HG02938 (cell line): ENCODE results near the gene MEAK7.

Source experiments
- ATAC-seq: cut with Tn5 transposase; IDR thresholded peaks from one replicate; pipeline ENCODE4 v1.9.1; 2021; ENCODE audit warnings: mild to moderate bottlenecking, moderate library complexity; ENCODE audit not compliant: unreplicated experiment

The MEAK7 gene

DNA sequence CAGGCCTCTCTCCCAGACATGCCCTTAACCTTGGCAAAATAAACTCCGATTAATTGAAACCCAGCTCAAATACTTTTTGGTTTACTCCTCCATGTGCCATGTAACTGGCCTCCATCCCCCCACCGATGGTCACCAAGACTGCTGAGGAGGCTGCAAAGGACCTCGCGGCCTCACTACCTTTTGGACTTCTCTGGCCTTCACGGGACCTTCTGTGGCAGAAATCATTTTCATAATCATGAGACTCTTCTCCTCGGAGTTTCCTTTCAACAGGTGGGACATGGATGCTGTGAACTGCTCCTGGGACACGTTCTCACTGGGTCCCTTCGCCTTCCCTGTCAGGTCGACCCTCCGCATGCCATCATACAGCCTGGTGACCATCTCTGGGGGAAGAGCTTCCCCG, 9.0 kb downstream of the MEAK7 start:
- no peak for ATAC-seq

DNA sequence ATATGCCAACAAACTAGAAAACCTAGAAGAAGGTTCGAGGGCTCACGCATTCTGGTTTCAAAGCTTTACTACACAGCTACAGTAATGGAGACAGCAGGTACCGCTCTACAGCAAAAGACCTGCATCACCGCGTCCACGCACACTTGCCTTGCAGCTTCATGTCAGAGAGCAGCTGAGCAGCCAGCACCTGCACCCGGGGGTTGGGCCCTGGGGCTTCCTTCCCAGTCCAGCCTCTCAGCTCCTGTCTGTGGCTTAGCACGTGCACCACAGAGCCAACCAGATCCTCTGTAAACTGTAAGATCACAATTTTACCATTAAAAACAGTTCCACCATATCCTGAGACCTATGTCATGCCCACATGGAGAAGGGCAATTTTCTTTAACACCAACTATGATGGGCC, 15.3 kb downstream of the MEAK7 start:
- no peak for ATAC-seq

DNA sequence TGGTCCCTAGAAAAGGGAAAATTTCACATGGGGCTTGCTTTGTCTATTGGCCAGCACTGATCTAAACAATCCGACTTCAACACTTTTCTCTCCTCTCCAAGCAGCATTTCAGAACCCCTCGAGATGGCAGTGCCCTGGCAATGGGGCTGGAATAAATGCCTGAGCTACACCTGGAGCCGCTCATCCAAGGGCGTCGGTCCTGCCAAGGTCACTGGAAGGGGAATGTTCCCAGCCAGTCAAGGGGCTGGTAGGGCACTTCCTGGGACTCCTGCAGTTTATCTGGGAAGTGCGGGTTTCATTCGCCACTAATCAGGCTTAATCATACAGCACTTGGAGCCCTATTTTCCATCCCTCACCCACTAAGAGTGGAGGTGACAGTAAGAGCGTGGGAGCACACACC, 17.1 kb downstream of the MEAK7 start:
- no peak for ATAC-seq

DNA sequence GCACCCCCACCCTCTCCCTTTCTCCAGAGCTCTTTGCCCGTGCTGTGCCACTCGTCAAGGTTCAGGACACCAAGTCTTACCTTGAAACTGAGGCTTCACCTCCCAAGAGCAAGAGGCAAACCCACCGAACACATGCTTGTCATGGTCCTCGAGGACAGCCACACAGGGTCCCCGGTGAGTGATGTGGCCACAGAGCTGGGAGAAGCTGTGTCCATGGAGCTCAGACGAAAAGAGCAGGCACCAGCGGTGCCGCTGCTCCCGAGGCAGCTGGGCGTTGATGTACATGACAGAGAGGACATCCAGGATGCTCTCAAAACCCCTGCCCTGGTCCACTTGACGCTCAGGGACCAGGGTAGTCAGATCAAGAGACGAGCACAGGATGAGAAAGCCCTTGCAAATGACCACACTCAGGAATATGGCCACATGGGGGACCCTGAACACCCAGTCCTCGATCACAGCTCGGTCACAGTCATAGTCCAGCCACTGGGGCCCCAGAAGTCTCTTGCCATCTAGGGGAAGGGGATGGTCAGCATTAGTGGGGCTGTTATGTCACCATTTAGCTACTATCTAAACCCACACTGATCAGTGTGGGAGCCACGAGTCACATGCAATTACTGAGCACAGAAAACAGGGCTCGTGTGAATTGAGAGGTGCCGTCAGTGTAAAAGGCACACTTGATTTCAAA, 17.8 kb downstream of the MEAK7 start:
- ATAC-seq, result no peak

DNA sequence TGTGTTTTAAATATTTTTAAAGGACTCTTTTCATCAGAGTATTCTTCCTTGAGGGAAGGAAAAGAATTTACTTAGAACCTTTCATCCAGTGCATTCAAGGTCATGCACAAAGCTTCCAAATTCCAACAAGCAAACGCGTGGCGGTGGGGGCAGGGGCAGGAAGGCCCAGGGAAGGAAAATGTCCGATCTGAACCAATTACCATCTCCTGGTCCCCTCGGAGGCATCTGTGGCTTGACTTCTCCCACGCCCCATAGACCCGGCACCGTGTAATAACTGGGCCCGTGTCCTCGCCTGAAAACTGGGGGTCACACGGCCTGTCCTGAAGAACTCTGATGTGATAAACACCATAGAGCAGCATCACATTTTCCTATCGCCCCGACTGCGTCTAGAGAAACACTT, 18.3 kb downstream of the MEAK7 start:
- ATAC-seq, result no peak

DNA sequence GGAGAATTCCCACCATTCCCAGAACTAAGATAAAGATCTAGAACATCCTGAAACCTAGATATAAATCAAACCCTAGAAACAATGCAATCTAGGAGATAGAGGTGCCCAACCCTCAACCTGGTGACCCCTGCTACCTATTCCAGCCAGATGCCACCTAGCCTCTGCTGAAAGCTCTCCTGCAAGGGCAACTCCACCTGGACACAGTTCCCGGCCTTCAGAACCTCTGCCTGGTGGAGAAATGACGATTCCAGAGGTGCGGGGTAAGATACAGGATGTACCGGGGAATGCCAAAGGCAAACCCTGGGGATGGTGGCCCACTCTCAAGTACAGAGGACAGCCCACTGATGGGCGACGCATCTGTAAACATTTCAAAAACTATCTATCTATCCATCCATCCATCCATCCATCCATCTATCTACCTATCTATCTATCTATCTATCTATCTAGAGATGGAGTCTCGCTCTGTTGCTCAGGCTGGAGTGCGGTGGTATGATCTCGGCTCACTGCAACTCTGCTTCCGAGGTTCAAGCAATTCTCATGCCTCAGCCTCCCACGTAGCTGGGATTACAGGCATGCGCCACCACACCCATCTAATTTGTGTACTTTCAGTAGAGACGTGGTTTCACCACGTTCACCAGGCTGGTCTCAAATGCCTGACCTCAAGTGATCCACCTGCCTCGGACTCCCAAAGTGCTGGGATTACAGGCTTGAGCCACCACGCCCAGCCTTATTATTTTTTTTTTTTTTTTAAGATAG, 19.0 kb downstream of the MEAK7 start:
- ATAC-seq, result no peak

DNA sequence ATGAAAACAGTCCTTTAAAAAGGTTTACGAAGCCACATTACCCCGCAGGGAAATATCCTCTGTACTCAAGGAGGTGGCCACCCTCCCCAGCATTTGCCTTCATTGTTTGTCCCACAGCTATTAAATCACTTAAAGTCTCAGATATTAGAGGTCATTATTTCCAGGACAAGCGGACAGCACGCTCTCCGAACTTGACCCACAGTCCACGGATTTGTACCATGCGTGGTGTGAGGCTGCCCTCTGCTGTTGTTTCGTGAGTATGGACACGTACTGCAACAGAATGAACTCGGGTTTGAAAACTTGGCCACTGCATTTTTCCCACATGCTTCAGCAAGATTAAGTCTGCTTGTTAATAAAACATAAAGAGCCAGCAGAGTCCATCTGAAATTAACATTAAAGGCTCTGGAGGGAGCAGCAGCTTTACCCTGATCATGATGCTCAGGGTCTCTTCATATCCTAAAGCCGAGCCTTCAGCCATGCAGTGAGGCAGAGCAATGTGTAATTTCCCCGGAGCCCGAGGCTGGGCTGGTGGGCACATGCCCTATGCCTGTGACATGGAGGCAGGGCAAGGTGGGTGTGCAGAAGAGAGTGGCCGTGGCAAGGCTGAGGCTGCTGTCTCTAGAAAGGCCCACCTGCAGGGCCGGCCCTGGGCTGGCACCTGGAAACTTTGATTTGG, 19.7 kb downstream of the MEAK7 start:
- ATAC-seq, result no peak

DNA sequence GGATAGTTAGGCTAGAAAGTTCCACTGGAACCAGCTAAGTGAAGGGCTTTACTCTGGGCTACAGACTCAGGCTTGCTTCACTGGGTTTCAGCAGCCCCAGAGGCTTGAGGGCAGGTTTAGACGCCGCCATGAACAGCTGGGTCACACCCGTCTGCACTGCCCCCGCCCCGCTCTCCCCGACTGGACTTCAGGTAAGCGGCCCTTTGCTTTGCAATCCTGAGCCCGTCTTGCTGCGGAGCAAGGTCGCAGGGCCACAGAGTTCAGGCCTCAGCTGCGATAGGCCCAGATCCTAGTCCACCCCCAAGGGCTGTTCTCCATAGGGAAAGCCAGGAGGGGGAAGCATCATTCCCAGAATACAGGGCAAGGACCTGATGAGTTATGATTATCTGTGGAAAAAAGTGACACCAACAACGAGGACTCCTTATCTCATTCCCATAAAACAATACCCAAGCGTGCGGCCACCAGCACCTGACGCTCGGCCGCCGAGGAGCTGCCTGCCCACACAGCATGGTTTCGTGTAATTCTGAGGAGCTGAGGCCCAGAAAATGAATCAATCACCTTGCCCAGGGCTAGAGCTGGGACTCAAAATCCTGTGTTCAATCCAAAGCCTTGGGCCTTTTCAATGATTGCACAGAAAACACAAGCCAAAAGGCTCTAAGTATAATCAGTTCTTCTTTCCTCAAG, 20.4 kb downstream of the MEAK7 start:
- ATAC-seq, result no peak

GRCh38 chr16:84482951-84483881, 21.2 kb downstream of the MEAK7 start:
- no peak for ATAC-seq

DNA sequence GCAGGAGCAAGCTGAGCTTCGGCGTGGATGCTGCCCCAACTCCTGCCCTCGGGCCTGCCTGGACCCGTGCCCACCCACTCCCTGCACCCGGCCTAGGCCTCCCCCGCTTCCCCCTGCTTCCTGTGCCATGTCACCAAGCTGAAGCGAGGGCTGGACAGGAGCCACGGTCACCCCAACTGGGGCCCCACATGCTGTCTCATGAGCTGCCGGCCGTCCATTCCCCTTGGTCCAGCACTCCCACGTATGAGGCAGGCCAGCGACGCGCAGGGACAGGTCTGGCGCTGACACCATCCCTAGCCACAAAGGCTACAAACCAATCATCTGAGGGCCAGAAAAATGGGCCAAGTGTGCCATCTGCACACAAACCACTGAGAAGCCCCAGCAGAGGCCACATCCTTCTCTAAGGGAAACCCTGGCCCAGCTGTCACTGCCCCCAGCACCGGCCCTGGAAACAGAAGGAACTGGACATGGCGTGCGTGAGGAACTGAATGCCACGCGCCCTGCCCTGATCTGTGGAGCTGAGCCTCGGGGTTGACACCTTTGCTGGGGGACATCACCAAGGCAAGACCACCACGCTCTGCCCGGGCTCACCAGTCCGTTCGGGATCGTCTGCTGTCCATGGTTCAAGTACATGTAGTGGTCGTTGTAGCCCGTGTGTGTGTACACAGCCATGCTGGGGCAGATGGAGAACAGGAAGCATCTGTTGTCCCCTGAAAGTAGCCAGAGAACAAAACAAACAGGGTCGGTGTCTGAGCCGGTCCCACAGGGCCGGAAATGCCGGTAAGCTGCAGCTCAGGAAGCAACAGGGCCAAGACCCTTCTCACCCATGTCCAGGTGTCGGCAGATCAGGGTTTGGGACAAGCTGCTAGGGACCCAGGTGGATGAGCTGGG, 22.2 kb downstream of the MEAK7 start:
- no peak for ATAC-seq

GRCh38 chr16:84481051-84481735, 23.3 kb downstream of the MEAK7 start:
- ATAC-seq, result no peak

DNA sequence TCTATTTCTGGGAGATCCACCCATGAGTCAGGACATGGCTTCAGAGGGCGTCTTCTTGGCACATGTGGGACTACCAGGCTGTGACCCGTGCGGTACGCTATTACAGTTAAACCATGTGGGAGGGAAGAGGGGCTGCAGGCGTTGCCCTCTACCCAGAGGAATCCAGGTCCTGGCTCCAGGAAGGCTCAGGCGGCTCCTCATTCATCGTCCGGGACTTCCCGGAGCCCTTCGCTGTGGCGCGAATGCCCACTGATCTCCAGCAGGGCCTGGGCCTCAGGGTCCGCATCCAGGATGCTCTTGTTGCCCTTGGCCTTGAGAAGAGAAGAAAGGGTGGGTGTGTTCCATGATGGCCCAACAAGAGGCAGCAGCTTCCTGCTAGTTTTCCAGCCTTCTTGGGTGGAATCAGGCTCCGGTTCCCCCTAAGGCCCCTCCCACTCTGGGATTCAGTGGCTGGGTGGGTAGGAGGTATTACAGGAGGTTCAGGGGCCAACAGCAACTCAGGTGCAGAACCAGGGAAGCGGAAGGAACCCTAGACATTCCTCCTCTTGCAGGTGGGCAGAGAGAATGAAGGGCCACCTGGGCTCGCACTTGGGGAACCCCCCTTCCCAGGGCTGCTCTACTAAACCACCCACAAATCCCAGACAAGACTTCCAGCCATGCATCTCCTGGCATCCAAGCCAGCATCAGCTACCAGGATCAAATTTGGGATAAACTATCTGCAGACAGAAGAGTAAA, 24.6 kb downstream of the MEAK7 start:
- no peak for ATAC-seq

DNA sequence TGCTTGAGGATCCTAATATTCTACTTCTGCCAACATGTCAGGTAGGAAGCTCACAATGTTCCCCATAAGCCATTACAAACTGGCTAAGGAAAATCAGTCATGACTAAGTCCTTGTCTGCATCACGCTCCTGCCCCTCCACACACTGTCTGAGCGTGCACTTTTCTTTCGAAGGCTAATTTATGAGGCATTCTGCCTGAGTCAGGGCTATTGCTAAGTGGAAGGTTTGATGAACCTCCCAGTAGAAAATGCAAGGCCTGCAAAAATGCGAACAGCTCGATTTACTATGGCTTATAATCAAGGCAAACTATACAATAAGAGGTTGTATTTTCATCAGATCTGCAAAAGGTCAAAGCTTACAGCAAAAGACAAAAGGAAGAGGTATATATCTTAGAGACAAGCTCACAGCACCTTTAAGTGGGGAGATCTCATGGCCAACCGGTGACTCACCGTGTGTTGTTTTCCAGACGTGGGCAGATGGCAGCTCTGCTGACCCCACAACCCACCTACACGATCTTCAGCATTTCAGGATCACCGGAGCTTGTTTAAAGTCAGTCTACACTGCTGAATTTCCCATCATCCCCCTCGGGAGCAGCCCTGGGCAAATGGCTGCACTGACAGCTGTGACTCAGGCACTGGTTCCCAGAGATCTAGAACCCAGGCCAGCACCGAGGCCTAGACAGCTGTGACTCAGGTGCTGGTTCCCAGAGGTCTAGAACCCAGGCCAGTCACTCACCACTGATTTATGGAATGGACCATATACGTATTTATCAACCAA, 26.1 kb downstream of the MEAK7 start:
- ATAC-seq, result no peak

GRCh38 chr16:84477661-84478060, 26.8 kb downstream of the MEAK7 start:
- no peak for ATAC-seq

DNA sequence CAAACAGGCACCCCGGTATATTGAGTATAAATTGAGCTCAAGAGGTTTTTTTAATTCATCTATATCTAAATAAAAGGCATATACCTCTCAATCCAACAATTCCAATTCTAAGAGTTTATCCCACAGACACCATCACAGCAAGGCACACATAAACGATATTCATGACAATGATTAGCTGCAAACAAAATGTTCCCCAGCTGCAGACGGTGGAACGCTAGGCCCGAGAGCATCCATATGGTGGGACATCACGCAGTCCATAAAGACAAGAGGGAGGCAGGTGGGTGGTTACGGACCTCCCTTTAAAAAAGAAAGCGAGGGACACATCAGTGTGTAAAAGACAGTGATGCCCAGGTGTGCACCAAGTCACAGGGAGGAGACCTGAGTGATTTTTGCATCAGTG, 28.1 kb downstream of the MEAK7 start:
- ATAC-seq, result no peak

DNA sequence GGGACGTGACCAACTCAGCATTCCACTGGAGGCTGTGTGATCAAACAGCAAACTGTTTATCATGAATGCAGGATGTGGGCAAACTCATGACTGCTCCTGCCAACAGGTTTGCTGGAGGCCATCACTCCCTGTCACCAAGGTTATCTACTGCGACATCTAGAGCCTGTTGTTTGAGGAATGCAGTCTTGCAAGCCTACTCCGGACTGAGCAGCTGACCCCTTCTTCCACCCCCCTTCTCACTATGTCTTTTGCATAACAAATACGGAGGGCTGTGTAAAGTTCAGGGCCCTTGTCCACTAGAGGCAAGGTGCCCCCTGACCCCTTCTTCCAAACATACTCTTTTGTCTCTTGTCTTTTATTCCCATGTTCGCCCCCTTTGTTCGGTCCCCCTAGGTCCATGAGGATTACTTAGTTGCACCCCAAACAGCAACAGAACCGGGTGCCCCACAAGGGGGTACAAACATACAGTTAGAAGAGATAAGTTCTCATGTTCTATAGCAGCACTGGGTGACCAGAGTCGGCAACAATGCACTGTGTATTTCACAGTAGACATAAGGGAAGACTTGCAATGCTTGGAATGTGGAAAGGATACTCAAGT, 28.7 kb downstream of the MEAK7 start:
- no peak for ATAC-seq

DNA sequence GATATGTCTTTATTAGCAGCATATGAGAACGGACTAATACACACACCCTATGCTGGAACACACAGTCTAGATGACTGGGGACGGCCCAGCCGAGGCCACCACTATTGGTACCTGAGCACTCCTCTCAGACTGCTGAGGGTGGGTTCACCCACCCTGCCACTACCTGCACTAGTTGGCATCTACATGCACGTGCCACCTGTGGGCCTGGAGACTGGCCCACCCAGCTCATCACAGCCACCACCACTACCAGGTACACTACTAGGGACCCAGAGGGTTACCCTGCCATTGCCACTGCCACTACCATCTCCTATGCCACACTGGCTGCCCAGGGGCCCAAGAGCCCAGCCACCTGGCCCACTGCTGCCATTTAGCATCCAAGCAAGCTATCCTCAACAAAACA, 32.5 kb downstream of the MEAK7 start:
- ATAC-seq, result no peak
